HepG2 (cell line): ENCODE data around the gene STAMBPL1. TPM values are rescaled to one million over a fixed set of nuclear protein-coding genes. Genes with fewer than 3 reads are reported as not detected.

ENCODE experiments used
- ATAC-seq: fragments of 200-7000 bp; cut with Tn5 transposase; 3 replicates; pipeline ENCODE4 v1.9.1; 2020; ENCODE audit warnings: mild to moderate bottlenecking, moderate library complexity
- BruUV-seq: library from RNA; stranded (reverse); fragments of 400-500 nt; replicated peaks from 2 replicates; lab custom pipeline; 2021; lab: Mats Ljungman, UMichigan
- CTCF ChIA-PET: fragments of 300-600 bp; formaldehyde crosslinking; extraction: SDS; loops from one replicate; lab custom pipeline; 2021; ENCODE audit warnings: low total read pairs, inconsistent platforms, low intra/inter-chr PET ratio; lab: Yijun Ruan, JAX
- POLR2A ChIA-PET: fragments of 350-600 bp; sonication (Branson Sonifier 250); formaldehyde crosslinking; loops from one replicate; lab custom pipeline; 2020; ENCODE audit warnings: antibody characterized with exemption, inconsistent platforms; lab: Yijun Ruan, JAX
- DNase-seq: peaks from one replicate; pipeline ENCODE4 v3.0.0-alpha.2; 2015; ENCODE audit warnings: low spot score
- FAIRE-seq: peaks from 3 replicates; lab custom pipeline; 2011; peaks lifted over from hg19 to GRCh38; lab: Jason Lieb, UNC
- H2AFZ ChIP-seq: one replicate; pipeline ENCODE4 v1.6.1; 2011; ENCODE audit warnings: low read length, inconsistent platforms
- H3K27ac ChIP-seq: fragments of 300-600 bp; 3 replicates; pipeline ENCODE4 v1.8.0; 2011; ENCODE audit warnings: mixed run types, mild to moderate bottlenecking, mixed read lengths, low read length, inconsistent platforms; ENCODE audit not compliant: insufficient read depth; ENCODE audit errors: extremely low read length
- H3K27me3 ChIP-seq, 2 experiments: fragments of 200-600 bp in 1 of 2; 2 replicates in 1 of 2; 3 replicates in 1 of 2; pipeline versions ENCODE4 v1.6.0 to v1.8.0; 2011; ENCODE audit warnings: low read length in 2 of 2, mild to moderate bottlenecking in 2 of 2, moderate library complexity in 2 of 2, inconsistent platforms in 1 of 2; ENCODE audit not compliant: insufficient read depth in 2 of 2, control insufficient read depth in 1 of 2
- H3K36me3 ChIP-seq, 2 experiments: fragments of 200-600 bp in 1 of 2; replicated peaks in 1 of 2; 2 replicates in 1 of 2; 3 replicates in 1 of 2; pipeline versions ENCODE4 v1.5.1 to v1.8.0; 2011; ENCODE audit warnings: low read length in 2 of 2, inconsistent platforms in 1 of 2; ENCODE audit not compliant: insufficient read depth in 2 of 2, control insufficient read depth in 1 of 2
- H3K4me1 ChIP-seq: 2 replicates; pipeline ENCODE4 v1.5.1; 2012; ENCODE audit warnings: low read length, inconsistent platforms; ENCODE audit not compliant: insufficient read depth
- H3K4me2 ChIP-seq: 2 replicates; pipeline ENCODE4 v1.6.0; 2011; ENCODE audit warnings: low read depth, low read length, inconsistent platforms
- H3K4me3 ChIP-seq, 3 experiments: fragments of 200-600 bp in 1 of 3; sonication (generic), shearing (Covaris generic) in 1 of 3; replicated peaks in 1 of 3; 2 replicates each; pipeline ENCODE4 v1.5.1; 2011 to 2016; ENCODE audit warnings: low read length in 3 of 3, inconsistent platforms in 2 of 3, low read depth in 2 of 3, mild to moderate bottlenecking in 2 of 3, control low read depth in 1 of 3, mixed read lengths in 1 of 3; ENCODE audit not compliant: insufficient read depth in 1 of 3
- H3K79me2 ChIP-seq: one replicate; pipeline ENCODE4 v1.6.1; 2011; ENCODE audit warnings: low read length, inconsistent platforms; ENCODE audit not compliant: insufficient read depth
- H3K9ac ChIP-seq: 2 replicates; pipeline ENCODE4 v1.6.0; 2011; ENCODE audit warnings: mild to moderate bottlenecking, low read depth, low read length, inconsistent platforms; ENCODE audit not compliant: insufficient read depth
- H3K9me3 ChIP-seq: 2 replicates; pipeline ENCODE4 v1.5.1; 2012; ENCODE audit warnings: mild to moderate bottlenecking, low read length
- H4K20me1 ChIP-seq: 2 replicates; pipeline ENCODE4 v1.6.0; 2011; ENCODE audit warnings: inconsistent platforms, mild to moderate bottlenecking, low read length, moderate library complexity; ENCODE audit not compliant: insufficient read depth
- GABPA ChIP-seq, 2 experiments: IDR thresholded peaks; 2 replicates each; pipeline ENCODE4 v1.6.1; 2011 to 2016; ENCODE audit warnings: low read depth in 2 of 2, low read length in 1 of 2, missing biosample characterization in 1 of 2, missing genetic modification characterization in 1 of 2
- MED1 ChIP-seq: sonication (generic); formaldehyde crosslinking; IDR thresholded peaks from 2 replicates; pipeline ENCODE4 v1.4.0; 2020; ENCODE audit warnings: missing genetic modification reagents
- MEF2D ChIP-seq: sonication (generic); formaldehyde crosslinking; IDR thresholded peaks from 2 replicates; pipeline ENCODE4 v1.5.1; 2020; ENCODE audit warnings: mild to moderate bottlenecking, missing genetic modification reagents
- SALL2 ChIP-seq: sonication (generic); formaldehyde crosslinking; IDR thresholded peaks from 2 replicates; pipeline ENCODE4 v1.8.1; 2023; ENCODE audit warnings: mild to moderate bottlenecking, missing genetic modification reagents, inconsistent platforms
- SIN3B ChIP-seq: fragments of 150-350 bp; IDR thresholded peaks from 2 replicates; pipeline ENCODE4 v1.6.1; 2014; ENCODE audit warnings: low read length
- ZBTB42 ChIP-seq: sonication (generic); formaldehyde crosslinking; IDR thresholded peaks from 2 replicates; pipeline ENCODE4 v1.5.0; 2020; ENCODE audit warnings: mild to moderate bottlenecking, missing genetic modification reagents
- ZNF296 ChIP-seq: sonication (generic); formaldehyde crosslinking; conservative IDR thresholded peaks from 2 replicates; pipeline ENCODE4 v1.5.0; 2020; ENCODE audit warnings: mild to moderate bottlenecking, missing genetic modification reagents
- WGBS: methylation state at CpG from one replicate; pipeline ENCODE4 v1.1.6; 2017; ENCODE audit warnings: low lambda C conversion rate; 5-methylcytosine and 5-hydroxymethylcytosine counted together
- in situ Hi-C: cut with HindIII; loops from 2 replicates; pipeline ENCODE4 v1.10.0; 2017; ENCODE audit warnings: low pct_unique_long_range_greater_than_20kb; ENCODE audit not compliant: extremely low pct_ligation_motif_present
- intact Hi-C: fragments of 100-400 bp; cut with micrococcal nuclease; formaldehyde crosslinking; loops from one replicate; pipeline ENCODE4 v1.10.0; 2022; ENCODE audit not compliant: unreplicated experiment
- polyA plus RNA-seq, 8 experiments: library from polyadenylated mRNA; depleted of rRNA in 3 of 8; stranded (reverse) in 7 of 8; unstranded in 1 of 8; fragments of >200 nt; fragmentation: Illumina TruSeq in 4 of 8; extraction: Trizol in 4 of 8; gene quantifications; 2 replicates each; pipeline versions ENCODE4 v1.2.1 to v1.2.3, GENCODE V29; 2011 to 2016; ENCODE audit warnings: low read depth in 4 of 8, missing spikeins in 1 of 8, mixed read lengths in 1 of 8; ENCODE audit not compliant: insufficient read depth in 1 of 8
- total RNA-seq, 5 experiments: library from RNA; depleted of rRNA; stranded (reverse); fragments of >200 nt; fragmentation: Illumina TruSeq; extraction: Trizol; gene quantifications; 2 replicates each; pipeline ENCODE4 v1.2.3, GENCODE V29; 2016; ENCODE audit warnings: low read depth in 1 of 5
- TF ChIP-seq, protein P1 (sequence below): sonication (generic); formaldehyde crosslinking; IDR thresholded peaks from 2 replicates; pipeline ENCODE4 v1.8.0; 2022; ENCODE audit warnings: missing genetic modification reagents, mild to moderate bottlenecking, inconsistent platforms, borderline replicate concordance

The STAMBPL1 gene
- total and polyA plus RNA-seq, 2 of the 13 experiments (the other 11 are each of a cell fraction or from before 2014, with no cell fraction given): 1.4 to 1.5 TPM

DNA sequence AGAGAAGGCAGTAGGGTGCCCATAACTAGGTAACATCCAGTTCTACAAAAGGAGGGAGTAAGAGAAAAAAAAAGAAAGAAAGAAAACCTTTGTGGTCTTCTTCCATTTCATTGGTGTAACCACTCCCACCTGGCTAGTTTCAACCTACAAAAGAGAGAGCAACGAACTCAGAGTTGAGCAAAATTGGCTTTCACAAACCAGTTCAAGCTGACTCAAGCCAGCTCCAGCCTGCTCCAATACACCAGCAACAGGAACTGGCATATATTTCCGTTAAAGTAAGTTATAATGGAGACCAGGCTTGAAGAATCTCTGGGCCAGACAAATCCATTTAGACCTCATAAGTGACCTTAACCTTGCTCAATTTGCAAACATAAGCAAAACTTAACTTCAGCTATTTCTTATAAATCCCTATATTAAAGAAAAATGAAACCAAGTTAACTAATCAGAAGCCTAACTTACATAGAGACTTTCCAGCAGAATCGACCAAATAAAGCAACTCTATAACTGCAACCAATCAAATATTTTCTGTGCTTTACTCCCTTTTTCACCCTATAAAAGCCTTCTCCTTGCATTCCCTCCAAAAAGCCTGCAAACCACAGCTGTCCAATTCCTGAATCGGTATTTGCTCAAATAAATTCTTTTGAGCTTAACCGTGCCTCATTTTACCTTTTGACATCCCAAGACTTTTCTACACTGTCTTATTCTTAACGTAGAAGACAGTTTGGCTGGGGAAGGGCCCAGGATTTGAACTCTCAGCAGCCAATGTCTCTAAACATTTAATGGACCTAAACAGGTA, 38.5 kb upstream of the STAMBPL1 start:
- no peak overlapping the region for H3K9ac ChIP-seq
- H3K4me3 ChIP-seq: no peak overlapping the region
- no peak for DNase-seq
- BruUV-seq: no TSS peak
- TF ChIP-seq SALL2 (CRISPR knock-in tag) (no peak), MED1 (CRISPR knock-in tag) (no peak), ZNF296 (CRISPR knock-in tag) (no peak), SIN3B (no peak), ZBTB42 (CRISPR knock-in tag) (no peak), MEF2D (CRISPR knock-in tag) (no peak), GABPA (IDR thresholded peaks at IDR 0.05; ENCODE audit: low read depth, low read length) (no peak), GABPA (CRISPR knock-in tag; IDR thresholded peaks at IDR 0.05; ENCODE audit: low read depth) (no peak)
- TF ChIP-seq, protein P1, sequence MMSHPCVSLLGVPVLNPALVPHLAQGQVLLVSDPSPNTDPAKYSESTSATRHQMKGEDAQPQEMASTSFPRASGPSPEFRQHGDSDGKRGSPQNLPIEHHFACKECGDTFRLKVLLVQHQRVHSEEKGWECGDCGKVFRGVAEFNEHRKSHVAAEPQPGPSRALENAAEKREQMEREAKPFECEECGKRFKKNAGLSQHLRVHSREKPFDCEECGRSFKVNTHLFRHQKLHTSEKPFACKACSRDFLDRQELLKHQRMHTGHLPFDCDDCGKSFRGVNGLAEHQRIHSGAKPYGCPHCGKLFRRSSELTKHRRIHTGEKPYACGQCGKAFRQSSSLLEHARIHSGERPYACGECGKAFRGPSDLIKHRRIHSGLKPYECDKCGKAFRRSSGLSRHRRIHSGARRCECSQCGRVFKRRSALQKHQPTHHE (CRISPR knock-in tag): no peak
- TF ChIP-seq, all 625 proteins: peak for 0
- H2AFZ ChIP-seq: no peak overlapping the region
- H3K27me3 ChIP-seq: no peaks in the 10 kb centered on the region; a peak in 2 of 5 replicates
- no peak overlapping the region for H3K27ac ChIP-seq
- H4K20me1 ChIP-seq: no peaks in the 10 kb centered on the region
- H3K4me2 ChIP-seq: no peak overlapping the region
- FAIRE-seq (no peak), ATAC-seq (no peak)
- H3K79me2 ChIP-seq: no peaks in the 10 kb centered on the region
- no peaks in the 10 kb centered on the region for H3K36me3 ChIP-seq
- no peaks in the 10 kb centered on the region for H3K4me1 ChIP-seq
- intact Hi-C loops: no loop called here
- in situ Hi-C loops: loop anchor here (25.0 kb wide), 1 partner anchor 371 kb away; the partner anchor contains the start of gene CH25H
- ChIA-PET CTCF (no interaction called here), POLR2A (no interaction called here)
- 33% methylated on average over 6 of the region's 6 CpGs for WGBS
- H3K9me3 ChIP-seq: no peaks in the 10 kb centered on the region
